GM10847 (cell line): ENCODE data around the gene OR51M1.

ENCODE experiments used
- POLR2A ChIP-seq: IDR thresholded peaks from 2 replicates; pipeline ENCODE4 v1.6.1; 2011; ENCODE audit not compliant: insufficient read length; ENCODE audit errors: extremely low read depth

OR51M1 gene, protein sequence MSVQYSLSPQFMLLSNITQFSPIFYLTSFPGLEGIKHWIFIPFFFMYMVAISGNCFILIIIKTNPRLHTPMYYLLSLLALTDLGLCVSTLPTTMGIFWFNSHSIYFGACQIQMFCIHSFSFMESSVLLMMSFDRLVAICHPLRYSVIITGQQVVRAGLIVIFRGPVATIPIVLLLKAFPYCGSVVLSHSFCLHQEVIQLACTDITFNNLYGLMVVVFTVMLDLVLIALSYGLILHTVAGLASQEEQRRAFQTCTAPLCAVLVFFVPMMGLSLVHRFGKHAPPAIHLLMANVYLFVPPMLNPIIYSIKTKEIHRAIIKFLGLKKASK

DNA sequence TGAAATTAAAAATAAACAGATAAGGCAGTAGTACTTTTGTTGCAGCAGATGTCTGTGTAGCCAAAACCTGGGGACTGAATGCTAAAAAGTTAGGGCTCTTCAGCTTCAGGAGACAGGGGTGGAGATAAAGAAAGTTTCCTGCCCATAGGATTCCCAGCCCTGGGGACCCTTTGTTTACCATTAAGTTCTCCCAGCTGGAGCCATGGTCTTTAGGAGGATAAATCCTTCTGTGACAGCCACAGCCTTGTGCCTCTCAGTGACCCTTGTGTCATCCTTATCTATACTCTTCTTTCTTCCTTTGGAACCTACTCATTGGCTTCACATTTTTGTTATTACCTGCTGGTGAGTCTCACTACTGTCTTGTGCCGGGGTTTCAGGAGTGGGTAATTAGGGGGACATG is at the start of gene OR51M1:
Gene OR51M1, plus strand, starts transcription at position 237 of the 400 bp plus-strand sequence. CDS start 5,587 bp downstream, outside the sequence.
- TF ChIP-seq POLR2A = no peak

GRCh38 chr11:5335170-5335569 is 48.4 kb upstream of the OR51M1 start:
- no peak for TF ChIP-seq POLR2A

DNA sequence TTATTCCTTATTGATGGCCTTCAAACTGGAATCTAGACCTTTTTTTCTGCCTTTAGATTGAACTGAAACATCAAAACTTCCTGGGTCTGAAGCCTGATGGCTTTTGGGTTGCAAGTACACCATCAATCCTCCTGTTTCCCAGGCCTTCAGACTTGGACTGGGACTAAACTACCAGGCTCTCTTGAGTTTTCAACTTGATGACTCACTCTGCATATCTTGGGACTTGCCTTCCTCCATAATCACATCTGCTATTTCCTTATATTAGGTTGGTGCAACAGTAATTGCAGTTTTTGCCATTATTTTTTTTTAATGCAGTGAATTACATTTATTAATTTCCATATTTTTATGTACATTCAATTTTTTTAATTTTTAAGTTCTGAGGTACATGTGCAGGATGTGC is 47.3 kb upstream of the OR51M1 start:
- TF ChIP-seq POLR2A = no peak

- no peak for TF ChIP-seq POLR2A
Measured at GRCh38 chr11:5339771-5340322, 43.8 kb upstream of the OR51M1 start.

DNA sequence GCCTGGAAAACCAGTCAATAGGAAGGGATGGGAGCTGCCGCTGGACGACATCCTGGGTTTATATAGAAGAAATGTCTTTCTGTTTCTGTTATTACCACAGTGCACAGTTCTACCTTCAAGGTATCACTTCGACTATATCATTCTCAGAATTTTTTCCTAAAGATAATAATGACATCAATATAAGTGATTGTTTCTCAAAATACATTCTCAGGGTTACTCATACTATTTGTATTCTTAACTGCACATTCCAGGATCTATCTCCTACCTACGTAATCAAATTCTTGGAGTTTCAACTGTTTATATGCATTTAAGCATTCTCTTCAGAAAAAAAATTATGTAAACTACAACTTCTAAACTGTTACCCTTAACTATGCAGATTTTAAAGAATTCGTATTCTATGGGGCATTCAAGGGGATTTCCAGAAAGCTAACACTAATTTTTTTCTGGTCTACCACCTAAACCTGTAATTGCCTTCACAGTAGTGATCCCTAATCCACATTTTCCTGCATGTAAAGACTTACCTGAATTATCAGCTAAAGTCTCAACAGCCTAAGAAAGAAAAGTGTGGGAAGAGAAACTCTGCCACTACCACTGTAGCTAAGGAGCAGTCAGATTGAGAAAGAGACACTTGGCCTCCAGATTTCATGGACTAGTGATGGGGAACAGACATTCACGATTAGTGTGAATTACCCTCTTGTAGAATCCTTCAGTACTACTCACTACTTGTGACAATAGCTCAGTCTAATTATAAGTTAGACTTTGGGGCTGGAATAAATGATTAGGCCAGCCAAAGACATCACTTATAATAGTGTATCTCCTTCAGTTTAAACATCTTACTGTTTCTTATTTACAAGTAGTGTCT is 39.9 kb upstream of the OR51M1 start, which contains the start of gene OR51B5:
Gene OR51B5, minus strand, starts transcription at position 51 of the 862 bp plus-strand sequence. Its CDS starts 0 bp downstream, at position 51.
- no peak for TF ChIP-seq POLR2A

DNA sequence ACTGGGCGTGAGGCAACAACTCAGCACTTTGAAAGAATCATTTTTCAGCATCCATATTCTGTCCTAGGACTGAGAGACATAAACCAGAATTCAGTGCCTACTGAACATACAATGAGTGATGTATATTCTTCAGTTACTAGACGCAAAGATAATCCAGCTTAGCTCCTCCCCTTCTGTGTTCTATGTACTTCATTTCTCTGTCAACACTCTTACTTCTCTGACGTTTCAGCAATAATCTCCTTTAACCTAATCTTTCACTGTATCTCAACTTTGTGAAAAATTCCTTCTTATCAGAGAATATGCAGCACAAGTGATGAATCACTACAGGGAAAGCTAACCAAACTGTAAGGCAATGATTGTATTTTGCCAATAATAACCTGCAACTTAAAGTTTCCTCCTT is 37.8 kb upstream of the OR51M1 start:
- TF ChIP-seq POLR2A = no peak

DNA sequence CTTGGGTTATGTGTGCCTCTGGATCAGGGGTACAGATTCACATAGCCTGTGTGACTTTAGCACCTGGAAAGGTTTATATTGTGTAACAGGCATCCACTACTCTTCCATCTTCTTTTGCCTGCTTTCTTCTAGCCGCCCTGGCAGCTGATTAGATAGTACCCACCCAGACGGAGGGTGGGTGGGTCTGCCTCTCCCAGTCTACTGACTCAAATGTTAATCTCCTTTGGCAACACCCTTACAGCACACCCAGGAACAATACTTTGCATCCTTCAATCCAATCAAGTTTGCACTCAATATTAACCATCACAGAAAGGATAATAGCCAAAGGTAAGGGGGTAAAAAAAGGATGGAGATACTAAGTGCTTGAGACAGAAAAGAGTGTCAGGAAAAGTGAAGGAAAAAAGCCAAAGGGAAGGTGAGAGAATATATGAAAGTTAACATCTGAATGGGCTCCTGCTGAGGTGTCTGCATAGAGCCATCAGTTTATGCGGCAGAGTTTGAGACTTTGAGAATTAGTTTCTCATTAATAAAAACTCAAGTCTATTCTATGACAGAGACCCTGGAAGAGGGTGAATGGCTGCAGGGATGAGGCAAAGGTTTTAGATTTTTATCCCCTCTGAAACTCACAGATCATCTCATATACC is 34.9 kb upstream of the OR51M1 start:
- no peak for TF ChIP-seq POLR2A

GRCh38 chr11:5349550-5349949 is 34.1 kb upstream of the OR51M1 start:
- TF ChIP-seq POLR2A = no peak

- TF ChIP-seq POLR2A = no peak
Measured at GRCh38 chr11:5351208-5351607, 32.4 kb upstream of the OR51M1 start, which contains the start of gene OR51B6. Gene OR51B6 (plus strand): TSS chr11:5351508. CDS start chr11:5351508, 0 bp downstream.

GRCh38 chr11:5362017-5362625 is 21.5 kb upstream of the OR51M1 start:
- no peak for TF ChIP-seq POLR2A

DNA sequence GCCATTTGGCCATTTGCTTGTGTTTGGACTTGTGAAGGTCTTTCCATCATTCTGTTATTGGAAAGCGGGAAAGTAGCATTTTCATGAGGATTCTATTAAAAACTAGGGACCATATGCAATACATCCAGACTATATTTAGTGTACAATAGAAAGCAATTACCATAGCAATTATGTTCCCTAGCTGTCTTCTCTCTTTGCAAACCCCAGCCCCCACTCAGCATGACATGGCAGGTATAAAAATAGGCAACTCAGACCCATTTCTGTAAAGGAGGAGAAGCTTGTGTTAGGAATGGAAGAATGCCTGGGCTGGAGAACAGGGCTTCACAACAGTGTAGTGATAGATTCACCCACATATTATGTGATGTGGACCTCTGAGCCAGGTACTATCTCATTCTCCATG is 19.9 kb upstream of the OR51M1 start:
- TF ChIP-seq POLR2A = no peak

DNA sequence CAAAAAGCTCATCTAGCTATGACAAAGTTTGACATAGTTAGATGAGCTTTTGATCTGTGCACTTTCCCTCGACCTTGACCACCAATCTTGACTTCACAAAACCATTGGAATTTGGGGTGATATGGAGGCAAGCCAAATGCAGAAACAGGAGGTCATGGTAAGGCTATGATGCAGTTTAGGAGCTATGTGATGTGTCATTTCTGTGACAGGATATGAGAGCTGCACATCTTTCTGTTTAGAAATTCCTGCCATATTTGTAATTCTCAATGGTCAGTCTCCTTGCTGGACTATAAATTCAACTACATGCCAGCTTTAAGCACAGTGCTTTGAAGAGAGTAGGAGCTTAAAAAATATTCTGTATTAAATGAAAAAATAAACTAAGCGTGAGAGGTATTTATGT is 19.4 kb upstream of the OR51M1 start:
- no peak for TF ChIP-seq POLR2A

GRCh38 chr11:5366856-5367255 is 16.8 kb upstream of the OR51M1 start:
- no peak for TF ChIP-seq POLR2A

DNA sequence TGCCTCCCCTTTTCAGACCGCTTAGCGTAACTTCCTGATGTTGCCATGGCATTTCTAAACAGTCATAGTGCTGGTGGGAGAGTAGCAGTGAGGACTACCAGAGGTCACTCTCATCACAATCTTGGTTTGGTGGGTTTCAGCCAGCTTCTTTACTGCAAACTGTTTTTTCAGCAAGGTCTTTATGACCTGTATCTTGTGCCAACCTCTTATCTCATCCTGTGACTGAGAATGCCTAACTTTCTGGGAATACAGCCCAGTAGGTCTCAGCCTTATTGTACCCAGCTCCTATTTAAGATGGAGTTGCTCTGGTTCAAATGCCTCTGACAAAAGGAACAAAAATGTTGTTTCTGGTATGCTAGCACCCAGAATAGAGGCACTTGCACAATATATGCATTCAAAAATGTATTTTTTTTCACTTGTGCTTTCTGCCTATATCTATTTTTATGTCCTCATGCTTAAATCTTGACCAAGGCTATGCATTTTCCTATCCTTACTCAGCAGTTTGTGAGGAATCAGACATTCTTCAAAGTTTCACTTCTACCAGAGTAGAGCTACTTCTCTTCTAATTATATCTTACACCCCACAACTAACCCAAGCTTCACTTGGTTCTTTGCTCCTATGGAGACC is 16.1 kb upstream of the OR51M1 start:
- no peak for TF ChIP-seq POLR2A
